ENCODE measurements around the gene RANBP17.
A peak's percentile ranks its signal among the peaks of the same experiment; 100 is the strongest.

The RANBP17 gene

GRCh38 chr5:171309276-171310211 is 447.7 kb downstream of the RANBP17 start:
- TF ChIP-seq ARNT (IDR thresholded peaks at IDR 0.05): no peak
- TF ChIP-seq ZNF384 (IDR thresholded peaks at IDR 0.05): no peak
- TF ChIP-seq LEF1 (IDR thresholded peaks at IDR 0.05; ENCODE audit: borderline replicate concordance): no peak
- no peak for TF ChIP-seq CTBP1 (IDR thresholded peaks at IDR 0.05; ENCODE audit: borderline replicate concordance)
- peak; percentile 41; the same call in 1 of the 2 replicates for TF ChIP-seq L3MBTL2 (conservative IDR thresholded peaks at IDR 0.05)
- no peak for TF ChIP-seq SP1 (IDR thresholded peaks at IDR 0.05)
- CTCF ChIA-PET: interaction anchor here (0.7 to 1.6 kb wide), 3 partner anchors 8 to 33 kb away, joined by 3 to 6 read pairs (median 5); no protein-coding TSS in a partner anchor
- no peak for DNase-seq (ENCODE audit: extremely low spot score)
- POLR2A ChIA-PET: interaction anchor here (0.7 to 1.0 kb wide), 3 partner anchors 12 to 78 kb away, joined by 4 to 5 read pairs (median 4); partner anchors contain the start of gene NPM1

GRCh38 chr5:171310212-171310818 is 448.5 kb downstream of the RANBP17 start:
- CTCF ChIA-PET: no interaction called here
- no peak for DNase-seq (ENCODE audit: extremely low spot score)

GRCh38 chr5:171310819-171311321 is 449.1 kb downstream of the RANBP17 start:
- POLR2A ChIA-PET: no interaction called here
- TF ChIP-seq ZNF384 (IDR thresholded peaks at IDR 0.05) (no peak), PKNOX1 (IDR thresholded peaks at IDR 0.05) (no peak), SP1 (IDR thresholded peaks at IDR 0.05) (no peak), FOXM1 (IDR thresholded peaks at IDR 0.05; ENCODE audit: borderline replicate concordance) (no peak), SUZ12 (IDR thresholded peaks at IDR 0.05) (no peak), HDGF (IDR thresholded peaks at IDR 0.05; ENCODE audit: borderline replicate concordance) (no peak), BHLHE40 (IDR thresholded peaks at IDR 0.05; ENCODE audit: borderline replicate concordance) (no peak), FOXA1 (IDR thresholded peaks at IDR 0.05) (no peak), TARDBP (IDR thresholded peaks at IDR 0.05) (no peak), CTBP1 (IDR thresholded peaks at IDR 0.05; ENCODE audit: borderline replicate concordance) (no peak), ELF4 (IDR thresholded peaks at IDR 0.05) (no peak), FOXK2 (IDR thresholded peaks at IDR 0.05) (no peak), ARNT (IDR thresholded peaks at IDR 0.05) (no peak), L3MBTL2 (conservative IDR thresholded peaks at IDR 0.05) (no peak), LEF1 (IDR thresholded peaks at IDR 0.05; ENCODE audit: borderline replicate concordance) (no peak), NFRKB (IDR thresholded peaks at IDR 0.05) (no peak)
- CTCF ChIA-PET: no interaction called here
- no peak for DNase-seq (ENCODE audit: extremely low spot score)

More at GRCh38 chr5:171310212-171310818, 448.5 kb downstream of the RANBP17 start:
- TF ChIP-seq TARDBP (IDR thresholded peaks at IDR 0.05) (no peak), ZNF384 (IDR thresholded peaks at IDR 0.05) (no peak), SP1 (IDR thresholded peaks at IDR 0.05) (no peak), FOXM1 (IDR thresholded peaks at IDR 0.05; ENCODE audit: borderline replicate concordance) (no peak), NFRKB (IDR thresholded peaks at IDR 0.05) (no peak), HDGF (IDR thresholded peaks at IDR 0.05; ENCODE audit: borderline replicate concordance) (no peak), ARNT (IDR thresholded peaks at IDR 0.05) (no peak), ELF4 (IDR thresholded peaks at IDR 0.05) (no peak), SUZ12 (IDR thresholded peaks at IDR 0.05) (no peak), FOXK2 (IDR thresholded peaks at IDR 0.05) (no peak), FOXA1 (IDR thresholded peaks at IDR 0.05) (no peak), CTBP1 (IDR thresholded peaks at IDR 0.05; ENCODE audit: borderline replicate concordance) (no peak), BHLHE40 (IDR thresholded peaks at IDR 0.05; ENCODE audit: borderline replicate concordance) (no peak), LEF1 (IDR thresholded peaks at IDR 0.05; ENCODE audit: borderline replicate concordance) (no peak), L3MBTL2 (conservative IDR thresholded peaks at IDR 0.05) (no peak)
- POLR2A ChIA-PET: no interaction called here

GRCh38 chr5:171311322-171312077 is 449.7 kb downstream of the RANBP17 start:
- DNase-seq (ENCODE audit: extremely low spot score): no peak
- ChIA-PET POLR2A (no interaction called here), CTCF (no interaction called here)
- TF ChIP-seq FOXK2 (IDR thresholded peaks at IDR 0.05) (no peak), ZNF384 (IDR thresholded peaks at IDR 0.05) (no peak)

- DNase-seq (ENCODE audit: extremely low spot score): no peak
- ChIA-PET POLR2A (no interaction called here), CTCF (no interaction called here)
- TF ChIP-seq SP1 (IDR thresholded peaks at IDR 0.05) (no peak), TARDBP (IDR thresholded peaks at IDR 0.05) (no peak), HDGF (IDR thresholded peaks at IDR 0.05; ENCODE audit: borderline replicate concordance) (no peak), FOXA1 (IDR thresholded peaks at IDR 0.05) (no peak), FOXM1 (IDR thresholded peaks at IDR 0.05; ENCODE audit: borderline replicate concordance) (no peak), L3MBTL2 (conservative IDR thresholded peaks at IDR 0.05) (no peak), ARNT (IDR thresholded peaks at IDR 0.05) (no peak), BHLHE40 (IDR thresholded peaks at IDR 0.05; ENCODE audit: borderline replicate concordance) (no peak), NFRKB (IDR thresholded peaks at IDR 0.05) (no peak), FOXK2 (IDR thresholded peaks at IDR 0.05) (no peak), ELF4 (IDR thresholded peaks at IDR 0.05) (no peak), LEF1 (IDR thresholded peaks at IDR 0.05; ENCODE audit: borderline replicate concordance) (no peak), PKNOX1 (IDR thresholded peaks at IDR 0.05) (no peak), CTBP1 (IDR thresholded peaks at IDR 0.05; ENCODE audit: borderline replicate concordance) (no peak)
Observed at GRCh38 chr5:171312129-171312974, 450.5 kb downstream of the RANBP17 start.

Data from HEK293T (cell line).